ENCODE measurements around the gene S100A9. TPM values are rescaled to one million over a fixed set of nuclear protein-coding genes. Genes with fewer than 3 reads are reported as not detected.

S100A9 gene
- total RNA-seq, 1 donor from 2014 or later = not detected

DNA sequence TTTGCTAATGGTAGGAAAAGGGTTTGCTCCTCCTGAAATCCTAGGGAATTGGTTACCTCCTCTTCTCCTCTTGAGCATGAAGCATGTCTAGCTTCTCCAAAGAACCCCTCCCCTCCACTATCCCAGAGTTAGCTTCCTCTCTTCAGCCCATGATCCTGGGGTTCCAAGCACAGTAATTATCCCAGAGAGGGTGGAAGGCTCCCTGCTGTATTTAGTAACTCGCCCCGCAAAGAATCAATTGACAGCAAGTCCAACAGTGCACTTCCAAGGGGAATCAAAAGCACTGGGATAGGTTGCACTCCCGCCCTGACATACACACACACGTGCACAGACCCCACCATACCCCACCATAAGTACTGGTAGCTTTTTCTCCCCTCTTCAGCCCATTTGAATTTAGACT lies 30.1 kb downstream of the S100A9 start:
- peaks cover 15% of the 10 kb centered on the region for H3K27me3 Mint-ChIP-seq (ENCODE audit: low read depth)
- TF ChIP-seq, protein P1, sequence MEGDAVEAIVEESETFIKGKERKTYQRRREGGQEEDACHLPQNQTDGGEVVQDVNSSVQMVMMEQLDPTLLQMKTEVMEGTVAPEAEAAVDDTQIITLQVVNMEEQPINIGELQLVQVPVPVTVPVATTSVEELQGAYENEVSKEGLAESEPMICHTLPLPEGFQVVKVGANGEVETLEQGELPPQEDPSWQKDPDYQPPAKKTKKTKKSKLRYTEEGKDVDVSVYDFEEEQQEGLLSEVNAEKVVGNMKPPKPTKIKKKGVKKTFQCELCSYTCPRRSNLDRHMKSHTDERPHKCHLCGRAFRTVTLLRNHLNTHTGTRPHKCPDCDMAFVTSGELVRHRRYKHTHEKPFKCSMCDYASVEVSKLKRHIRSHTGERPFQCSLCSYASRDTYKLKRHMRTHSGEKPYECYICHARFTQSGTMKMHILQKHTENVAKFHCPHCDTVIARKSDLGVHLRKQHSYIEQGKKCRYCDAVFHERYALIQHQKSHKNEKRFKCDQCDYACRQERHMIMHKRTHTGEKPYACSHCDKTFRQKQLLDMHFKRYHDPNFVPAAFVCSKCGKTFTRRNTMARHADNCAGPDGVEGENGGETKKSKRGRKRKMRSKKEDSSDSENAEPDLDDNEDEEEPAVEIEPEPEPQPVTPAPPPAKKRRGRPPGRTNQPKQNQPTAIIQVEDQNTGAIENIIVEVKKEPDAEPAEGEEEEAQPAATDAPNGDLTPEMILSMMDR (IDR thresholded peaks at IDR 0.05) = no peak
- H3K27ac Mint-ChIP-seq (ENCODE audit: unreplicated experiment) = no peak overlapping the region
- no peaks in the 10 kb centered on the region for H3K36me3 Mint-ChIP-seq (ENCODE audit: low read depth)
- DNase-seq (ENCODE audit: low spot score) = no peak
- H3K4me3 Mint-ChIP-seq (ENCODE audit: unreplicated experiment) = no peak overlapping the region
- no peaks in the 10 kb centered on the region for H3K4me1 Mint-ChIP-seq (ENCODE audit: low read depth)
- peaks cover 4% of the 10 kb centered on the region for H3K9me3 Mint-ChIP-seq (ENCODE audit: low read depth)

DNA sequence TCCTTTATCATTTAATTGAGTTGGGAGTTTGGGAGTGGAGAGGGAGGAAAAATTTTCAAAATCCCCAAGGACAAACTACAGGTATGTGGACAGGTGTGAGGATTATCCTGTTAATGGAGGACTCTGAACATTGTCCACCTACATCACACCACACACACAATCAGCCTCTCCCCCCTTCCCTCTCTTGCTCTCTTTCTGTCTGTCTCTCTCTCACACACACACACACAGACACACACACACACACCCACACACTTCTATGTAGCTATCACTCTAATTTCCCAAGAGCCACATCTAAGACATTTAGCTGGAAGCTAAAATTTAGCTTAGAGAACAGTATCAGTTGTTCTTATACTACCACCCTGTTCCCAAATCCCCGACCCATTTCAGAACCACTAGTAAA lies 31.7 kb downstream of the S100A9 start:
- Mint-ChIP-seq H3K27ac (ENCODE audit: unreplicated experiment) (no peak overlapping the region), H3K27me3 (ENCODE audit: low read depth) (peaks cover 18% of the 10 kb centered on the region), H3K36me3 (ENCODE audit: low read depth) (no peaks in the 10 kb centered on the region), H3K9me3 (ENCODE audit: low read depth) (no peaks in the 10 kb centered on the region), H3K4me1 (ENCODE audit: low read depth) (no peaks in the 10 kb centered on the region), H3K4me3 (ENCODE audit: unreplicated experiment) (no peak overlapping the region)
- no peak for DNase-seq (ENCODE audit: low spot score)
- TF ChIP-seq, protein P1 (IDR thresholded peaks at IDR 0.05) = no peak

GRCh38 chr1:153389973-153390879 lies 32.6 kb downstream of the S100A9 start:
- no peaks in the 10 kb centered on the region for H3K9me3 Mint-ChIP-seq (ENCODE audit: low read depth)
- peaks cover 18% of the 10 kb centered on the region for H3K27me3 Mint-ChIP-seq (ENCODE audit: low read depth)
- TF ChIP-seq, protein P1 (IDR thresholded peaks at IDR 0.05) = no peak
- no peak for DNase-seq (ENCODE audit: low spot score)
- no peaks in the 10 kb centered on the region for H3K4me1 Mint-ChIP-seq (ENCODE audit: low read depth)
- H3K4me3 Mint-ChIP-seq (ENCODE audit: unreplicated experiment) = no peak overlapping the region
- H3K36me3 Mint-ChIP-seq (ENCODE audit: low read depth) = no peaks in the 10 kb centered on the region
- no peak overlapping the region for H3K27ac Mint-ChIP-seq (ENCODE audit: unreplicated experiment)

GRCh38 chr1:153390938-153391710 lies 33.5 kb downstream of the S100A9 start, which contains the start of gene S100A8:
Gene S100A8, minus strand, starts transcription at chr1:153391073. Its CDS starts 538 bp downstream, at chr1:153390535.
- H3K9me3 Mint-ChIP-seq (ENCODE audit: low read depth) = no peaks in the 10 kb centered on the region
- peaks cover 18% of the 10 kb centered on the region for H3K27me3 Mint-ChIP-seq (ENCODE audit: low read depth)
- H3K36me3 Mint-ChIP-seq (ENCODE audit: low read depth) = no peaks in the 10 kb centered on the region
- TF ChIP-seq, protein P1 (IDR thresholded peaks at IDR 0.05) = no peak
- no peak within 1 kb of the TSS for H3K27ac Mint-ChIP-seq (ENCODE audit: unreplicated experiment)
- DNase-seq (ENCODE audit: low spot score) = no peak
- H3K4me1 Mint-ChIP-seq (ENCODE audit: low read depth) = no peaks in the 10 kb centered on the region
- H3K4me3 Mint-ChIP-seq (ENCODE audit: unreplicated experiment) = no peak within 1 kb of the TSS

DNA sequence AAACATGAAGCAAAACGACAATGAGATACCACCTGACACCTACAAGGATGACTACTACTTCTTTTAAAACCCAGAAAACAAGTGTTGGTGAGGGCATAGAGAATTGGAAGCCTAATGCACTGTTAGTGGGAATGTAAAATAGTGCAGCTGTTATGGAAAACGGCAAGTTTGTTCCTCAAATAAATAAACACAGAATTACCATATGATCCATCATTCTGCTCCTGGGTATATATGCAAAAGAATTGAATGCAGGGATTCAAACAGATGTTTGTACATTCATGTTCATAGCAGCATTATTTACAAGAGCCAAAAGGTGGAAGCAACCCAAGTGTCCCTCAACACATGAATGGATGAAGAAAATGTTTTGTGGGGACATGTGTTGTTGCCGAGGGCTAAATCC lies 34.6 kb downstream of the S100A9 start:
- Mint-ChIP-seq H3K9me3 (ENCODE audit: low read depth) (no peaks in the 10 kb centered on the region), H3K27ac (ENCODE audit: unreplicated experiment) (no peak overlapping the region), H3K4me3 (ENCODE audit: unreplicated experiment) (no peak overlapping the region), H3K27me3 (ENCODE audit: low read depth) (peaks cover 20% of the 10 kb centered on the region), H3K36me3 (ENCODE audit: low read depth) (no peaks in the 10 kb centered on the region), H3K4me1 (ENCODE audit: low read depth) (no peaks in the 10 kb centered on the region)
- DNase-seq (ENCODE audit: low spot score) = no peak
- TF ChIP-seq, protein P1 (IDR thresholded peaks at IDR 0.05) = no peak

Measured in chondrocyte (in vitro differentiated cells).